Inflammatory macrophage treated with lipopolysaccharide for 1 hour (primary cell): Measurements from ENCODE around the gene GPATCH2L.

Source experiments
- DNase-seq, 2 donors: peaks; one replicate each; pipeline ENCODE4 v3.0.0-alpha.2; 2020 to 2022

Gene GPATCH2L

GRCh38 chr14:76136476-76137110 is 15.1 kb upstream of the GPATCH2L start:
- no peak for DNase-seq

DNA sequence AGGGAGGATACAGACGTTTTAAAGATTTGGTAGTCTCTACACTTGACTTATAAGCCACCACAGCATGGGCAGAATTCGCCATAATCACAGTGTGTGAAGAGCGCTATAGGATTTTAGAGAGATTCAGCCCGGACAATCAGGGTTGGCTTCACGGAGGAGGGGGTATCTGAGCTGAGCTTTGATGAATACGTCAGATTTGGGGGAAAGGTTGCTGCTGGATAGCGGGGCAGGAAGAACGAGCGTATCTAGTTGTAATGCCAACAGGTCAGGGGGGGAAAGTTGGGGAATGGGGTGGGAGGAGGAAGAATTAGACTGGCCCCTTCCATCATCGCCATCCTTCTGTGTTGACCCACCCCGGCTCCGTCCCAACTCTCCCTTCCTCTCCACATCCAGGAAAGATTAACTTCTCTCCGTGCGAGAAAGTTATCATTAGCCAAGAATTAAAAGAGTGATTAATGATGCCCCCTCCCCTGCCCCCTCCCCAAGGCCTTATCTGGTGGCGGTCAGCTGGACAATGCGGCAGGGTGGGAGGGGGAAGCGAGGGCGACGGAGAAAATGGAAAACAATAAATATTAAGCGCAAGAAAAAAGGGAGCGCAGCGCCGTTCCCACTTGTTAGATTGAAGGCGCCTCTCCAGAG is 13.5 kb upstream of the GPATCH2L start:
- DNase-seq: no peak

DNA sequence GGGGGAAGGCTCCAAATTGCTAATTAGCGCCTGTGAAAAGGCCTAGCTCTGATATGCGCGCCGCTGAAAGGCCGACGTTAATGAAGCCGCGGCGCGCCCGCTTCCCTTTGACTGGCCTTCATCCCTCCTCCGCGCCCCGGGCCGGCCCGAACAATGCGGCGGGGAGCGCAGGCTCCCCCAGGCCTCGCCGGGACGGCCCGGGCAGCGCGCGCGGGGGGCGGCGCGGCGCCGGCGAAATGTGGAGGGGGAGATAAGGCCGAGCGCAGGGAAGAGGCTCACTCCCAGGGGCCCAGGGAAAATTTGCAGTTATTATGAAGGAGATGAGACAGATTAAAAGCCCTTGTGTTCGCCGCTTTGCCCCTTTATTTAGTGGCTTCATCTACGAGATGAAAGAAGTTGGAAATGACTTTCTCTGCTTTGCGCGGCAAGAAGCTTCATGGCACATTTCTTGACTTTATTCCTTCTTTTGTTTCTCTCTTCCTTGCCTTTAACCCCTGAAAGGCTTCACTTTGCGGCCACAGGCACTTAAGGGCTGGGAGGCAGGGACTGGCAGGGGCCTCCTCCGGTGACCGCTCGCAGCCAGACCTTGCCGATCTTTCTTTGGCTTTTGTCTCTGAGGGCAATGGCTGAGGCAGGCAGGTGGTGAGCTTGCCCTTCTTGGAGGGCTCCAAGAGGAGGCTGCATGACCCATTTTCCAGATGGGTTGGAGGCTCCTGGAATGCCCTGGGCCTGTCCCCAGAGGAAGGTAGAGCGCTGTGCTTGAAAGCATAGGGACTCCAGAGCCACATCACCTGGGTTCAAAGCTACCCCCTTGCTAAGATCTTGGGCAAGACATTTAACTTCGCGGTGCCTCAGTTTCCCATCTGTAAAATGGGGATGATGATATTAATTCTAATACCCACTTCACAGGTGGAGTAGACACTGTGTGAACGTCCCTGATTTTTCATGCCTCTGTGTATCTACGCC is 12.7 kb upstream of the GPATCH2L start:
- no peak for DNase-seq

DNA sequence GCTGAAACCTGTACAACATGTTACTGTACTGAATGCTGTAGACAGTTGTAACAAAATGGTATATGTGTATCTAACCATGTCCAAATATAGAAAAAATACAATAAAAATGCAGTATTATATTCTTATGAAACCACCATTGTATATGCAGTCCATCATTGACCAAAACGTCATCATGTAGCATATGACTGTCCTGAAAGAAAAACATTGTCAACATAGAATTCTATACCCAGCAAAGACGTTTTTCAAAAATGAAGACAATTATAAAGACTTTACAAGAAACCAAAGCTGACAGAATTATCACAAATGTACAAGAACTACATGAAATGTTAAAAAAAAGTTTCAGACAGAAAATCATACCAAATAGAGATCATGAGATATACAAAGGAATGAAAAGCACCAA is 8.1 kb upstream of the GPATCH2L start:
- no peak for DNase-seq

GRCh38 chr14:76146976-76147375 is 4.7 kb upstream of the GPATCH2L start:
- DNase-seq: peak in 1 of 2 donors; percentile 29

- no peak for DNase-seq
Observed at GRCh38 chr14:76149196-76149595, 2.5 kb upstream of the GPATCH2L start.

GRCh38 chr14:76152333-76152681 is 585 bp downstream of the GPATCH2L start:
- DNase-seq: peak; percentile 78 to 86

DNA sequence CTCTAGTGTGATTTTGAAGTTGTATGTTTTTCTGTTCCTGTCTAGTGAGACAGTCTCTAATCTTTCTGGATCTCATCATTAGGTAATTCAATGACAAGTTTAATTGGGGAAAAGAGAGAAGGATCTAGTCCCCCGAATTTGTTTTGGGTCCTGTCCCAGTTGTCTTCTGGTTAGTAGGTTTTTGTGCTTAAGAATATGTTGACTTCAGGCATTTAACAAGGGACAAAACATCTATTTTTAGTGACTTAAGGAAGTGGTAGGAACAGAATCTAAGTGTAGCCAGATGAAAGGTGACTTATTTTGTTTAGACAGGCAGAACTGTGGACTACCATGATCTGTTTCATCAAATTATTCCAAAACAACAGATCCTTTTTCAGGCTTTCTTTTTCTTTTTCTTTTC is 2.2 kb downstream of the GPATCH2L start:
- no peak for DNase-seq

DNA sequence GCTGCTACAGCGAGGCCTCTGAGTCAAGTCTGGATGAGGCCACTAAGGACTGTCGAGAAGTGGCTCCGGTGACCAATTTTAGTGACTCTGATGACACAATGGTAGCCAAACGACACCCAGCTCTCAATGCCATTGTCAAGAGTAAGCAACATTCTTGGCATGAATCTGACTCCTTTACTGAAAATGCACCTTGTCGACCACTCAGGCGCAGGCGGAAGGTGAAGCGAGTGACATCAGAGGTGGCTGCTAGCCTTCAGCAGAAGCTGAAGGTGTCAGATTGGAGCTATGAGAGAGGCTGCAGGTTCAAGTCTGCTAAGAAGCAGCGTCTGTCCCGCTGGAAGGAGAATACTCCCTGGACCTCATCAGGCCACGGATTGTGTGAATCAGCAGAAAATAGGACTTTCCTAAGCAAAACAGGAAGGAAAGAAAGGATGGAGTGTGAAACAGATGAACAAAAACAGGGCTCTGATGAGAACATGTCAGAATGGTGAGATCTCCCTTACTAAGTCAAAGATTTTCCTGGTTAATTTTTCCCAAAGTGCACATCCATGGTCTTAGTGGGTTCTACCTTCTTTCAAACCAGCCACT is 2.9 kb downstream of the GPATCH2L start:
- DNase-seq: no peak

DNA sequence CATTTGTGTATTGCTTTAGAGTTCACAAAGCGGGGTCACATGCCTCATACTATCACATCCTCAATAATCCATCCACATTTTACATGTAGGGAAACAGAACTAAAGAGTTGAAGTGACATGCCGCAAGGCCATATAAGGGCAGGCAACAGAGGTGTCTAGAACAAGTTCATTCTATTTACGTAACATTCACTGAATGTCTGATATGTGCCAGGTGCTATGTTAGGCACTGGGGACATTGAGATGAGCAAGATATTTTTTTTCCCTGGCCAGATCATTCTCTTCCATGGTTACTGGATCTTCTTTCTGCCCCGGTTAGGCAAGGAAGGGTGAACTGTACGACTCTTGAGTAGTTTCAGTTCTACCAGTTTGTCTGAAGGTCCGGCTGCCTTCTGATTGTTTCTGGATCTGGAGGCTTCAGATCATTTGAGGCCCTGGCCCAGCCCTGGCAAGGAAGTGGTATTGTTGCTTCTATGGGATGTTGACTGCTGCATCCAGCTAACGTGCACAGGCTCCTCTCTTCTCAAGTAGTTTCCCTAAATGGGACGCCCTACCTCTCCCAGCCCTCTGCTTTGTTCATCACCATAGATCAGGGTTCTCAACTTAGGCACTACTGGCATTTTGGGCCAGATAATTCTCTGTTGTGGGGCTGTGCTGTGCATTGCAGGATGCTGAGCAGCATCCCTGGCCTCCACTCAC is 12.1 kb downstream of the GPATCH2L start:
- DNase-seq: no peak

DNA sequence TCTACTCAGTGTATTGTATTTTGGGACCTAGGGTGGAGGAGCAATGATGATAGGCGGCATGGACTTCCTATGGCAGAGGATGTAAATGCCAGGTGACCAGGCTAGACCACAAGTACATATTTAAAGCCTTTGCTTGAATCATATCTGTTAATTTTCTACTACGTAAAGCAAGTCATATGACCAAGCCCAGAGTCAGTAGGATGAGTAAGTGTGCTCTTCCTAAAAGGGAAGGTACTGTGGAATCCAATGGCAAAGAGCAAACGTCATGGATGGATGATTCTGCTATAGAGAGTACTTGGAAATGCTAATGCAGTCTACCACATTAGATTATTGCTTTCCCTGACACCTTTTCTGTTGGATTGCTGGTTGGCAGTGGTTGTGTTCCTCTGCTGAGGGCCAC is 16.8 kb downstream of the GPATCH2L start:
- no peak for DNase-seq

DNA sequence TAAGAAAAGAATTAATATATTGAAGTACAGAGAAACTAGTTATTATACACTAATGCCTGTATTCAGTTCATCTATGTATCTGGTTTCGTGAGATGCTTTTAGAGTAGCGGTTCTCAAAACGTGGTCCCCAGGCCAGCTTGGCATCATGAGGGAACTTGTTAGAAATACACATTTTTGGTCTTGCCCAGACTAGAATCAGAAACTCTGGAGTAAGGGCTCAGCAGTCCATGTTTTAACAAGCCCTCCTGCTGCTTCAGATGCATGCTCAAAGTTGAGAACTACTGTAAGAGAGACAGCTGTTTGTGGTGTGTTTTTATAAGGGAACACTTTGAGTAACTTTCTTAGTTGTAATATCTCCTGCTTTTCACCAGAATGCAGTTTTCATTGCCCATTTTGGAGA is 18.1 kb downstream of the GPATCH2L start:
- no peak for DNase-seq

DNA sequence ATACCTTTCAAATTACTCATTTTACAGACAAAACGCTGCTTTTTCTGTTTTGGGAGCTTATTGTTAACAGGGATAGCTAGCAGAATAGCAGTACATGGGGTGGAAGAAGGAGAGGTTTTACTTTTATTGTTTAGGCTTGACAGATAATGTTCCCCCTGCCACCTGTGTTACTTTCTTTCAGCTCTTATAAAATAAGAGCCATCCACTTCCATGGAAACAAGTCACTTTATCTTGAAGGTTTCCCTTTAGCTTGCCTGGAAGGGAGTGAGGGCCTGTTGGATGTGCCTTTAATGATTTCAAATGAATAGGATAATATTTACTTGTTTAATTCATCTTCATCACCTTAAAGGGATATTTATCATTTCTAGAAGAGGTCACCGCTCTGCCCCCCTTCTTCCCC is 23.3 kb downstream of the GPATCH2L start:
- no peak for DNase-seq

- DNase-seq: no peak
Observed at GRCh38 chr14:76175942-76176341, 24.2 kb downstream of the GPATCH2L start.

- DNase-seq: no peak
Observed at GRCh38 chr14:76181546-76181945, 29.8 kb downstream of the GPATCH2L start.

GRCh38 chr14:76186308-76187027 is 34.7 kb downstream of the GPATCH2L start:
- DNase-seq: no peak

GRCh38 chr14:76191297-76191696 is 39.6 kb downstream of the GPATCH2L start:
- DNase-seq: peak; percentile 80 to 85

- DNase-seq: no peak
Observed at GRCh38 chr14:76193696-76194095, 42.0 kb downstream of the GPATCH2L start.

GRCh38 chr14:76194327-76194726 is 42.6 kb downstream of the GPATCH2L start:
- no peak for DNase-seq

GRCh38 chr14:76195003-76195402 is 43.3 kb downstream of the GPATCH2L start:
- no peak for DNase-seq

DNA sequence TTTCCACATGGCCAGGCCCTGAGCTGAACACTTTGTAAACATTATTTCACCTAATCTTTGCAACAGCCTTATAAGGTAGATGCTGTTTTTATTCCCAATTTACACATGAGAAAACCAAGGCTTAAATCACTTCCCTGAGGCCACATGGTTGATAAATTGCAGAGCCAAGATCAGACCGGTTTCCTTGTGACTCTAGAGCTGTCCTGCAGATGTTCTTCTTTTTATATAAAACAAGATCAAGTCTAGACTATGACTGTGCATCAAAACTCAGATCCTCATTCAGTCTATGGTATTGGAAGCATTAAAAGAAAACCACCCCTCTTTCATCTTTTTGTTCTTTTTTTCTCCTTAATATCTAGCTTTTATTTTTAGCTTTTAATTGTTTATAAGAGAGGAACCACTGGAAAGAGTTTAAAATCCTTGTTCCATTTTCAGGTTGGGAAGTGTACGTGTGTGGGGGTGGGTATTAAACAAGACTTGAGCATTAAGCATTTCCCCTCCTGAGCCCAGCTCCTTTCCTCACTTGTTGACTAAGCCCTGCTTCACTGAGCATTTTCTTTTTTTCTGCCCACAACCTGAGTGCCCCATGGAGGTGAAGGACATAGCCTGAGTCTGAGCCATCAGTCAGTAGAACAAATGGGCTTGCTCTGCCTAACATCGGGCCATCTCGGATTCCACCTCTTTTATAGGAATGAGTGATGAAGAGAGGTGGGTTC is 45.4 kb downstream of the GPATCH2L start:
- DNase-seq: no peak
